ENCODE measurements around the gene UQCRHL.

DNA sequence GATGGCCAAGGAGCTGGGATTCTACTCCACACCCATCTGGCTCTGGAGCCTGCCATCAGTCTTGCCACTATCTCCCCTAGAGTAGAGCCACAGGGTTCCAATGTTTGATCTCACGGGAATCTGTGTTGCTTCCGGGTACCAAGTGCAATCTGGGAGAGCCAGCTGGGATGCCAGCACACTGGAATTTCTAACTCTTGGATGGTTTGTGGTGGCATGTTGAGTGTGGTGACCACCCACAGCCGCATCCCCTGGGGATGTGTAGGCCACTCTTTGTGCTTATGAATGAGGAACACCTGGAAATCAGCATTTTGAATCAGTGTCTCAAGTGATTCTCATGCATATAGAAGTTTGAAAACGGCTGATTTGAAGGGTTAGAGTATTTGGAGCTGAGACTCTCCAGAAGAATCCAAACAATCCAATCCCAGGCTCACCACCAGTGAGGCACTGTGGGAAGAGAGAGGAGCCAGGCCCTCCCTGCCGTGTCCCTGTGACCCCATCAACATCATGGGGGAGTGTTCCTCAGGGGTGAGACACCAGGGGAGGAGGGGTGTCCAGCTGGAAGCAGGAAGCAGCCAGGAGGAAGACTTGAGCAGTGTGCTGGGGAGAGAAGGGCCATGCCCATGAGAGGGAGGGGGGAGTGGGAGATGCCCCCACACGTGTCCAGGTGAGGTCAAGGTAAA lies 35.5 kb downstream of the UQCRHL start:
- TF ChIP-seq, protein P1, sequence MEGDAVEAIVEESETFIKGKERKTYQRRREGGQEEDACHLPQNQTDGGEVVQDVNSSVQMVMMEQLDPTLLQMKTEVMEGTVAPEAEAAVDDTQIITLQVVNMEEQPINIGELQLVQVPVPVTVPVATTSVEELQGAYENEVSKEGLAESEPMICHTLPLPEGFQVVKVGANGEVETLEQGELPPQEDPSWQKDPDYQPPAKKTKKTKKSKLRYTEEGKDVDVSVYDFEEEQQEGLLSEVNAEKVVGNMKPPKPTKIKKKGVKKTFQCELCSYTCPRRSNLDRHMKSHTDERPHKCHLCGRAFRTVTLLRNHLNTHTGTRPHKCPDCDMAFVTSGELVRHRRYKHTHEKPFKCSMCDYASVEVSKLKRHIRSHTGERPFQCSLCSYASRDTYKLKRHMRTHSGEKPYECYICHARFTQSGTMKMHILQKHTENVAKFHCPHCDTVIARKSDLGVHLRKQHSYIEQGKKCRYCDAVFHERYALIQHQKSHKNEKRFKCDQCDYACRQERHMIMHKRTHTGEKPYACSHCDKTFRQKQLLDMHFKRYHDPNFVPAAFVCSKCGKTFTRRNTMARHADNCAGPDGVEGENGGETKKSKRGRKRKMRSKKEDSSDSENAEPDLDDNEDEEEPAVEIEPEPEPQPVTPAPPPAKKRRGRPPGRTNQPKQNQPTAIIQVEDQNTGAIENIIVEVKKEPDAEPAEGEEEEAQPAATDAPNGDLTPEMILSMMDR (IDR thresholded peaks at IDR 0.05), result no peak
- TF ChIP-seq EZH2 (IDR thresholded peaks at IDR 0.05; ENCODE audit: borderline replicate concordance, insufficient read depth, low read depth, low read length, poor library complexity, severe bottlenecking), result no peak
